ENCODE measurements around the gene BCAS1. TPM values are rescaled to one million over a fixed set of nuclear protein-coding genes. Genes with fewer than 3 reads are reported as not detected.

The BCAS1 gene
- total and polyA plus RNA-seq, 12 donors, result 0.03 TPM; not detected in 11

- H3K27me3 ChIP-seq, result peaks cover 0 to 5% (median 0%) of the 10 kb centered on the region in 7 donors
- peaks cover 0 to 9% (median 0%) of the 10 kb centered on the region in 11 donors for H3K9me3 ChIP-seq
- WGBS, 2 donors, result 89% methylated on average over 2 of the region's 2 CpGs
- no peak for DNase-seq
- no peak overlapping the region for H3K27ac ChIP-seq
- ATAC-seq, result no peak
- H3K4me1 ChIP-seq, result peaks cover 0 to 3% (median 0%) of the 10 kb centered on the region in 9 donors
- no peaks in the 10 kb centered on the region for H3K36me3 ChIP-seq
- intact Hi-C loops (cut with DNase I), result no loop called here
- no peak overlapping the region for H3K4me3 ChIP-seq
- TF ChIP-seq, protein P1, sequence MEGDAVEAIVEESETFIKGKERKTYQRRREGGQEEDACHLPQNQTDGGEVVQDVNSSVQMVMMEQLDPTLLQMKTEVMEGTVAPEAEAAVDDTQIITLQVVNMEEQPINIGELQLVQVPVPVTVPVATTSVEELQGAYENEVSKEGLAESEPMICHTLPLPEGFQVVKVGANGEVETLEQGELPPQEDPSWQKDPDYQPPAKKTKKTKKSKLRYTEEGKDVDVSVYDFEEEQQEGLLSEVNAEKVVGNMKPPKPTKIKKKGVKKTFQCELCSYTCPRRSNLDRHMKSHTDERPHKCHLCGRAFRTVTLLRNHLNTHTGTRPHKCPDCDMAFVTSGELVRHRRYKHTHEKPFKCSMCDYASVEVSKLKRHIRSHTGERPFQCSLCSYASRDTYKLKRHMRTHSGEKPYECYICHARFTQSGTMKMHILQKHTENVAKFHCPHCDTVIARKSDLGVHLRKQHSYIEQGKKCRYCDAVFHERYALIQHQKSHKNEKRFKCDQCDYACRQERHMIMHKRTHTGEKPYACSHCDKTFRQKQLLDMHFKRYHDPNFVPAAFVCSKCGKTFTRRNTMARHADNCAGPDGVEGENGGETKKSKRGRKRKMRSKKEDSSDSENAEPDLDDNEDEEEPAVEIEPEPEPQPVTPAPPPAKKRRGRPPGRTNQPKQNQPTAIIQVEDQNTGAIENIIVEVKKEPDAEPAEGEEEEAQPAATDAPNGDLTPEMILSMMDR (IDR thresholded peaks at IDR 0.05), result no peak
Observed at GRCh38 chr20:54047048-54047447, 23.3 kb downstream of the BCAS1 start.

DNA sequence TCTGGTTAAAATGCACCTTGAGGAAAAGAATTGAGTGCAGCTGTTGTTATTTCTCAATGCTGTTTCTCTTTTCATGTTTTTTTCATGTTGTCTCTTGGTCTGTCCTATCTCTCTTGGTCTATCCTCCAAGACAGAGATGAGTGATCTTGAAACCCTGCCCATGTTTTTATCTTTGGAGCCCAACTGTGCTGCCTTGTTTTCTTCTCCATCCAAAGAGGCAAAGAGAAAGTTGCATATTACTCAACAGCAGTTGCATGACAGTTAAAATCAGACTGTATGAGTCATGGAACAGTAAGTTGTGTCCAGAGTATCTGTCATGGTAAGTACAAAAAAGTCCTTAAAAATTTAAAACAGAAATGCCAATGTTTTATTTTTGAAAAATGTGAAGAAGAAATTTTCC lies 26.2 kb downstream of the BCAS1 start:
- DNase-seq, result no peak
- no peak overlapping the region for H3K4me3 ChIP-seq
- TF ChIP-seq, protein P1 (IDR thresholded peaks at IDR 0.05), result no peak
- peaks cover 0 to 17% (median 0%) of the 10 kb centered on the region in 7 donors for H3K27me3 ChIP-seq
- ATAC-seq, result peak in 3 of 8 donors; percentile 23 to 58 (median 42)
- intact Hi-C loops (cut with DNase I), result no loop called here
- peaks cover 0 to 4% (median 0%) of the 10 kb centered on the region in 11 donors for H3K9me3 ChIP-seq
- no peak overlapping the region for H3K27ac ChIP-seq
- no peaks in the 10 kb centered on the region for H3K36me3 ChIP-seq
- H3K4me1 ChIP-seq, result peaks cover 0 to 3% (median 0%) of the 10 kb centered on the region in 9 donors

DNA sequence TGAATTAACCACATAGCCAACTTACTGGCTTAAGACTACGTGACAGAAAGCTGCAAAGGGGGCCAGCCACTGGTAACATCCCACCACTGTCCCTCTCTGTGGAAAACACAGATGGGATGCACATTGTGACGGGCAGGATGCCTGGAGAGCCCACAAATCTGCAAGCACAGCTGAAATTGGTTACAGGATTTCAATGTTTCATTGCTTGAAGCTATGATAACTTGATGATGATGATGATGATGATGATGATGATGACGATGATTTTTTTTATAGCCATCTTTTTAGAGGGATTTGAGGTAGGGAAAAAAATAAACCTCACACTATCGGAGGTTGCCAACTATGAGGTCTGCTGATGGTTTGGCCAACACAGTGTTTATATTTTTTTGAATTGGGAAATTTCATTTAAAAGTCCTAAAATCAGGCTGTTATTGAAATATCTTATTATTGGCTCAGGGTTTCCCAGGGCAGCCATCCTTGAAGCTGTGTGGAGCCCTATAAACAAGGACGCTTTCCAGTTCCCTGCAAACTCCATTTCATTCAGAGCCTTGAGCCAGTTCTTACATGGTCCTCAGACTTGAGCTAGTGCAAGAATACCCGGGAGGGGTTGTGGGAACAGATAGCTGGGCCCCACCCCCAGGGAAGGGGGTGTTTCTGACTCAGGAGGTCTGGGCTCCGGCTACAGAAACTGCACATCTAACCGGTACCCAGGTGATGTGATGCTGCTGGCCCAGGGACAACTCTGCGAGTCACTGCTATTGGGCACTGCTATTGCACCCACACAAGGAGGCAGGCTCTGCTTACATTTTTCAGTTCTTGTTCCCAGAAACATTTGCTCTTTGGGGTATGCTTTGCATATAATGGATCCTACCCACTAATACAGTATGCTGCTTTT lies 27.1 kb downstream of the BCAS1 start:
- Histone ChIP-seq H3K36me3 (no peaks in the 10 kb centered on the region), H3K27me3 (peaks cover 0 to 19% (median 0%) of the 10 kb centered on the region in 7 donors), H3K9me3 (peaks cover 0 to 4% (median 0%) of the 10 kb centered on the region in 11 donors), H3K27ac (no peak overlapping the region), H3K4me3 (no peak overlapping the region), H3K4me1 (peaks cover 0 to 3% (median 0%) of the 10 kb centered on the region in 9 donors)
- ATAC-seq (peak in 1 of 8 donors; percentile 14), DNase-seq (no peak)
- TF ChIP-seq, protein P1 (IDR thresholded peaks at IDR 0.05), result no peak
- intact Hi-C loops (cut with DNase I), result no loop called here
- WGBS, 2 donors, result 68 to 70% methylated on average over 9 of the region's 9 CpGs

DNA sequence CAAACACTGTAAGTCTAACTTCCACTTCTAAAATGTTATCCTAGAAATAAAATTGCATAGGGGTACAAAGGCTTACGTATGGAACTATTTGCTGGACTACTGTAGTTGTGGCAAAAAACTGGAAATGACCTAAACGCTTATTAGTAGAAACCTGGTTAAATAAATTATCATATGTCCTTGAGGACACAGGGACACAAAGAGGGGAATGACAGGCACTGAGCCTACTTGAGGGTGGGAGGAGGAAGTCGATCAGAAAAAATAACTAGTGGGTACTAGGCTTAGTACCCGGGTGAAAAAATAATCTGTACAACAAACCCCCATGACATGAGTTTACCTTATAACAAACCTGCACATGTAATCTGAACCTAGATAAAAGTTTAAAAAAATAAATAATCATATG lies 28.4 kb downstream of the BCAS1 start:
- ATAC-seq (no peak), DNase-seq (no peak)
- H3K36me3 ChIP-seq, result no peaks in the 10 kb centered on the region
- peaks cover 0 to 3% (median 0%) of the 10 kb centered on the region in 9 donors for H3K4me1 ChIP-seq
- intact Hi-C loops (cut with DNase I), result no loop called here
- TF ChIP-seq, protein P1 (IDR thresholded peaks at IDR 0.05), result no peak
- H3K27ac ChIP-seq, result no peak overlapping the region
- no peak overlapping the region for H3K4me3 ChIP-seq
- peaks cover 0 to 20% (median 0%) of the 10 kb centered on the region in 7 donors for H3K27me3 ChIP-seq
- 77 to 80% methylated on average over 4 of the region's 4 CpGs for WGBS, 2 donors
- peaks cover 0 to 4% (median 0%) of the 10 kb centered on the region in 11 donors for H3K9me3 ChIP-seq
